Stimulated activated memory B cell treated with anti-CD40 and anti-IgM and Interleukin-4, amounts not matched to agents 10 μg/mL and 1 μg/mL and 100 μg/mL, for 72 hours (primary cell): ENCODE results near the gene SUMO3.
"Not testable (repeated sequence)": the region's sequence is repeated elsewhere in the genome, so short reads cannot be mapped to it uniquely, and the experiment has no call there.

Experiments used
- ATAC-seq: fragments of 150-1000 bp; cut with Tn5 transposase; 2 replicates; pipeline ENCODE4 v1.10.0; 2021
- H3K27ac Mint-ChIP-seq: one replicate; pipeline ENCODE4 v1.8.0; 2022; ENCODE audit warnings: mild to moderate bottlenecking, mixed read lengths
- H3K27me3 Mint-ChIP-seq: one replicate; pipeline ENCODE4 v1.8.0; 2022; ENCODE audit warnings: mixed read lengths
- H3K36me3 Mint-ChIP-seq: one replicate; pipeline ENCODE4 v1.8.0; 2022; ENCODE audit warnings: mixed read lengths
- H3K4me1 Mint-ChIP-seq: one replicate; pipeline ENCODE4 v1.8.0; 2022; ENCODE audit warnings: mixed read lengths
- H3K4me3 Mint-ChIP-seq: one replicate; pipeline ENCODE4 v1.8.0; 2022; ENCODE audit warnings: mild to moderate bottlenecking, moderate library complexity, mixed read lengths
- H3K9me3 Mint-ChIP-seq: one replicate; pipeline ENCODE4 v1.8.0; 2022; ENCODE audit warnings: mixed read lengths

Gene SUMO3

DNA sequence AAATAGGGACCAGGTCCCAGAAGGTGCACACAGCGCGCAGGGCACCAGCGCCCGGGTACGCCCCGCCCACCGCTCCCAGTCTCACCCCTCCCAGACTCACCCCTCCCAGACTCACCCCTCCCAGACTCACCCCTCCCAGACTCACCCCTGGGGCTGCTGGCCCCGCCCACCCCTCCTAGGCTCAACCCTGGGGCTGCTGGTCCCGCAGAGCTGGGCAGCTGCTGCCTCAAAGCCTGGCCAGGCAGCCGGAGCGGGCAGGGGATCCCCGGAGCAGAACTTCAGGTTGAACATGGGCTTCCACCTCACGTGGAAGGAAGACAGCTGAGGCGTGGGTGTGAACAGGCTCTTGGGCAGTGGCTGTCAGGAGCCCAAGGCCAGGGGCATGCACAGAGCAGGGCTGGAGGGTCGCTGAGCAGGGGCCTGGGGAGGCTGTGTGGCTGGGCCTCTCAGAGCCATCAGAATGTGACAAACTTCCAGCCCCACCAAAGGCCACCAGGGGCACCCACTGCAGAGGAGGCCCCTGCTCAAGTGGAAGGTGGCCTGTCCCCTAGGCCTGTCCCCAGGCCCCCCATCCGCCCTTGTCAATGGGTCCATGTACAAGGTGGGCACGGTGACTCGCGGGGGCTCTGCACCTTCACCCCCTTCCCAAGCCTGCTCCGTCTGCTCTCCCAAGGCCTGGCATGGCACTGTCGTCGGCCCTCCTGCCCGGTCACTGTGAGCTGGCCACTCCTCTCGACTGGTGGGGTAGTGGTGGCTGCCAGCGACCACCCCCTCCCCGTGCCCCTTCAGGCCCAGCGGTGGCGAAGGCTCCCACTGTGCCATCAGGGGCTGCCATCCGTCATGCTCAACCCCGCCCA lies 20.4 kb upstream of the SUMO3 start:
- Mint-ChIP-seq H3K4me1 (peaks cover 12% of the 10 kb centered on the region), H3K36me3 (no peaks in the 10 kb centered on the region), H3K9me3 (no peaks in the 10 kb centered on the region), H3K27me3 (peaks cover 61% of the 10 kb centered on the region), H3K27ac (no peak overlapping the region), H3K4me3 (no peak overlapping the region)
- ATAC-seq, result peak; percentile 28

DNA sequence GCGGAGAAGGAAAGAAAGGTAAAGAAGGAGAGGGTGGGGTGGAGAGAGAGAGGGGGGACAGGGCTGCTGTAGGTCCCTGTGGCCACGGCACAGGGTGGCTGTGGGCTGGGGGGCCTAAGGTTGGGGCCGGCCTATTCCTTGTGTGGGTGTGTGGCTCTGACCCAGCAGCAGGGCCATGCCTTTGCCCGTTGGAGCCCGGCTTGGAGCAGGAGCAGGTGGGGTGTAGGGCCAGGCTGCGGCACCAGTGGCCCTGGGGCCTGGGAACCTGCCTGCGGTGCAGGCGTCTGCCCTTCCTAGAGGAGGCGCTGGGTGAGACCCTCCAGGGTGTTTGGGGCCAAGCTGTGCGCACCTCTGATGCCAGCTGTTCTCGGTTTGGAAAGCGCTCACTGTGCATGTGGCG lies 19.7 kb upstream of the SUMO3 start:
- Mint-ChIP-seq H3K9me3 (no peaks in the 10 kb centered on the region), H3K36me3 (no peaks in the 10 kb centered on the region), H3K27me3 (peaks cover 54% of the 10 kb centered on the region), H3K4me1 (peaks cover 12% of the 10 kb centered on the region), H3K27ac (no peak overlapping the region), H3K4me3 (no peak overlapping the region)
- ATAC-seq, result peak; percentile 18

DNA sequence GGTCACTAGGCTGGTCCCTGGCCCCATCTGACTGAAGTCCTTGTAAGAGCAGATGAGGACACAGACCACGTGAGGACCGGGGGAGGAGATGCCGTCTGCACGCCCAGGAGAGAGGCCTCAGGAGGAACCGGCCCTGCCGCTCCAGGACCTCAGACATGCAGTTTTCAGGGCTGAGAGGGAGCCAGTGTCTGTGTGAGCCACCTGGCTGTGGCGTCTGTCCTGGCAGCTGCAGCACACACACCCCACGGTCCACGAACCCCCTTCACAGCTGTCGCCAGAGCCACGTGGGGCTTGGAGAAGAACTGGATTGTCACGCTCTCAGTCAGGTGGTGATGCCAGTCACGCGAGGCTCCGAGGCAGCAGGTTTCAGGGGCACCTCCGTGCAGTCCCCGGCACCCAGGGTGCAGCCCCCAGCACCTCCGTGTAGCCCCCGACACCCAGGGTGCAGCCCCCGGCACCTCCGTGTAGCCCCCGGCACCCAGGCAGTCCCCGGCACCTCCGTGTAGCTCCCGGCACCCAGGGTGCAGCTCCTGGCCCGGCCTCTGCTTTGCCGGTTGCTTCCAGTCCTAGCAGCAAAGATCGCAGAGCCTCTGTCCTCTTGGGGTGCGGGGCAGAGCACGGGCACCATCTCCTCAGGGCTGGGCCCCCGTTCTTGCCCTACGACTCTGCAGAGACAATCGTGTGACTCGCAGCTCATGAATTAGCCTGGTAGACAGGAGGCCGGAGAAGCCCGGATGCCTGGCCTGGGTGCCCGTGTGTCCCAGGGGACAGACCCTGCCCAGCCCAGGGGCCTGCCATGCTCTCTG lies 19.0 kb upstream of the SUMO3 start:
- H3K4me3 Mint-ChIP-seq, result no peak overlapping the region

DNA sequence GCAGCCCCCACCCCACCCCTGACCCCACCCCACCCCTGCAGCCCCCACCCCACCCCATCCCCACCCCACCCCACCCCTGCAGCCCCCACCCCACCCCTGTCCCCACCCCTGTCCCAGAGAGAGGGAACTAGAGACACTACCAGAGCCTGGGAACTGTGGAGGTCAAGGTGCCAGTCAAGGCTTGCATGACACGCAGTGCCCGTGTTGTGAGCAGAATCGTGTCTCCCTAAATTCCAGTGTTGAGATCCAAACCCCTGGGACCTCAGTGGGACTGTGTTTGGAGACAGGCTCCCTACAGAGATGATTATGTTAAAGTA lies 18.4 kb upstream of the SUMO3 start:
- Mint-ChIP-seq H3K27ac (no peak overlapping the region), H3K9me3 (no peaks in the 10 kb centered on the region), H3K4me1 (peaks cover 15% of the 10 kb centered on the region), H3K27me3 (peaks cover 42% of the 10 kb centered on the region), H3K36me3 (no peaks in the 10 kb centered on the region), H3K4me3 (no peak overlapping the region)
- ATAC-seq, result peak; percentile 16

More for the DNA sequence above, 19.0 kb upstream of the SUMO3 start:
- Mint-ChIP-seq H3K4me1 (peaks cover 12% of the 10 kb centered on the region), H3K27me3 (peaks cover 47% of the 10 kb centered on the region), H3K27ac (no peak overlapping the region), H3K36me3 (no peaks in the 10 kb centered on the region), H3K9me3 (no peaks in the 10 kb centered on the region)
- ATAC-seq, result peak; percentile 17

DNA sequence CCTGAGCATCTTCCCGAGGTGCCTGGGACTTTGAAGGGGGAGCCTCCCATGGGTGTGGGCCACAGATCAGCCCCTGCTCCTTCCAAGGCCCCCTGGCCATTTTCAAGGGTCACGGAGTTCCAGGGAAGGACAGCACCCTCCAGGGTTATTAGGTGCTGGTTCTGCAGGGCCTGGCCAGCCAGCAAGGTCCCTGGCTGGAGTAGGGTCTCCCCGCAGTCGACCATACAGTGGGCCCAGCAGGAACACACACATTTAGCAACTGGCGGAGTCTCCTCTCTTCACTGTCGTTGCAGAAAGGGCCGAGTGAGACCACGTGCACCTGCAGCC lies 17.7 kb upstream of the SUMO3 start:
- Mint-ChIP-seq H3K36me3 (no peaks in the 10 kb centered on the region), H3K9me3 (no peaks in the 10 kb centered on the region)
- ATAC-seq, result no peak

DNA sequence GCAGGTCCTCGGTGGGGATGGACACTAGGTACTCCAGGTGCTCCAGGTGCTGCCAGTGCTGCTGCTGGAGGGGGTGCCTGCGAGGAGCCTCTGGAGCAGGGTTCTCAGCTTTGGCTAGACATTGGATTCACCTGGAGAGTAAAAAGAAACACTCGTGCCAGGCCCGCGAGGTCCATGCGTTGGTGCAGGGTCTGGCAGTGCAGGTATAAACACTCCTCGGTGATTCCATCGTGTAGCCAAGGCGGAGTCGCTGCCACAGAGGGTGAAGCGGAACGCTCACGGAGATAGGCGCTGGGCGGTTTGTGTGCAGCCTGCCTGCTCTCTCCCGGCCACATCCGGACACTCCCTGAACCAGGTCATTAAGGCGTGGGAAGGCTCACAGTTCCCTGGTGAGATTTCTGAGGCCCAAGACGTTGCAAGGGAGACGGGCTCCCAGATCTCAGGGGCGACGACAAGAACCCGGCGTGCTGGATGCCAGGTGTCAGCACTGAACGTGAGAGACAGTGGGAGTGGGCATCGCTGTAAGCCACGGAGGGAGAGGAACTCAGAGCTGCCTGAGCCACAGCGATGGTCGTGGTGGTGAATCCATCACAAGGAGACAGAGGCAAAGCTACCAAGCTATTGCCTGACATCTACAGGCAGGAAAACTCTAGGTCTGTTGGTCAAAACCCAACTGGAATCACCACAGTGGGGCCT lies 17.2 kb upstream of the SUMO3 start:
- no peak for ATAC-seq
- H3K9me3 Mint-ChIP-seq, result no peaks in the 10 kb centered on the region
- H3K27me3 Mint-ChIP-seq, result peaks cover 30% of the 10 kb centered on the region
- H3K27ac Mint-ChIP-seq, result no peak overlapping the region
- no peaks in the 10 kb centered on the region for H3K36me3 Mint-ChIP-seq
- H3K4me3 Mint-ChIP-seq, result no peak overlapping the region
- peaks cover 26% of the 10 kb centered on the region for H3K4me1 Mint-ChIP-seq

More for the DNA sequence above, 17.7 kb upstream of the SUMO3 start:
- Mint-ChIP-seq H3K4me1 (peaks cover 22% of the 10 kb centered on the region), H3K4me3 (no peak overlapping the region), H3K27ac (no peak overlapping the region), H3K27me3 (peaks cover 35% of the 10 kb centered on the region)

DNA sequence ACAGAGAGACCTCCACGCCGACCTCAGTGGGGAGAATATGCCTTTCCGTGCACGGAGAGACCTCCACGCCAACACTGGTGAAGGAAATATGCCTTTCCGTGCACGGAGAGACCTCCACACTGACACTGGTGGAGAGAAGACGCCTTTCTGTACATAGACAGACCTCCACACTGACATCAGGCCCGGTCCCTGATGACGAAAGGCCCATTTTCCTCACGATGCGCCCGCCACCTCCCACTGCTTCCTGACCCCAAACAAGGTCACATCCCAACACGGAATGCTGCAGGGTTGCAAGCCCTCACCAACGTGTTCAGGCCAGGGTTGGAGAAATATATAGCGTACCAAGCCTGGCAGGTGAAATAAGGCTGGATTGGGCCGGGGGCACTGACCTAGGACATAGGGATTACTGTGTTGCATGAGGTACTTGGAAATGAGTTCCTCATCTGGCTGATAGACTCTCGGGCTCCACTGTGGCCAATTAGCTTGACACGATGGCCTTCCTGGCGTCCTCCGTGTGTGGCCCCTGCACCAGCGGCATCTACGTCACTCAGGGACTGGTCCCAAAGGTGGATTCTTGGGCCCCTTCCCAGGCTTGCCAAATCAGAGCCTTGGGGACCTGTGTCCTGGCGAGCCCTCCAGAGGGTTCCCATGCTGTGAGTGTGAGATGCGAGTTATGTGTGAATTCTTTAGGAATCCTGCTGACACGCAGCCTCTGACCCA lies 16.5 kb upstream of the SUMO3 start:
- peaks cover 23% of the 10 kb centered on the region for H3K27me3 Mint-ChIP-seq
- no peaks in the 10 kb centered on the region for H3K9me3 Mint-ChIP-seq
- H3K4me1 Mint-ChIP-seq, result peaks cover 33% of the 10 kb centered on the region
- no peak overlapping the region for H3K27ac Mint-ChIP-seq
- no peak for ATAC-seq
- H3K36me3 Mint-ChIP-seq, result no peaks in the 10 kb centered on the region
- no peak overlapping the region for H3K4me3 Mint-ChIP-seq

DNA sequence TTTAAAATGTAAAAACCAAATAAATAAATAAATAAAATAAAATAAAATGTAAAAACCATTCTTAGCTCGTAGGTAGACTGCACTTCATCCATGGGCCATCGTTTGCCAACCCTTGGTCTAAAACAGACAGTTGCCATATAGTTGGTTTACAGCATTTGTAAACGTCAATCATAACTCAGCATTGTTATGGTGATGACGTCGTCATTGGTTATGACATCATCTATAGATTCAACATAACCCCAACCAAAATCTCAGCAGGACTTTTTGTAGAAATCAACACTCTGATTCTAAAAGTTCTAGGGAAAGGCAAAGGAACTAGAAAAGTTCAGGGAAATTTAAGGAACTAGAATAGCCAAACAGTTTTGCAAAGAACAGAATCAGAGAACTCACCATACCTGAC lies 15.8 kb upstream of the SUMO3 start:
- ATAC-seq, result no peak
- Mint-ChIP-seq H3K27ac (no peak overlapping the region), H3K27me3 (peaks cover 15% of the 10 kb centered on the region), H3K4me1 (peaks cover 34% of the 10 kb centered on the region), H3K4me3 (no peak overlapping the region), H3K36me3 (no peaks in the 10 kb centered on the region), H3K9me3 (no peaks in the 10 kb centered on the region)

DNA sequence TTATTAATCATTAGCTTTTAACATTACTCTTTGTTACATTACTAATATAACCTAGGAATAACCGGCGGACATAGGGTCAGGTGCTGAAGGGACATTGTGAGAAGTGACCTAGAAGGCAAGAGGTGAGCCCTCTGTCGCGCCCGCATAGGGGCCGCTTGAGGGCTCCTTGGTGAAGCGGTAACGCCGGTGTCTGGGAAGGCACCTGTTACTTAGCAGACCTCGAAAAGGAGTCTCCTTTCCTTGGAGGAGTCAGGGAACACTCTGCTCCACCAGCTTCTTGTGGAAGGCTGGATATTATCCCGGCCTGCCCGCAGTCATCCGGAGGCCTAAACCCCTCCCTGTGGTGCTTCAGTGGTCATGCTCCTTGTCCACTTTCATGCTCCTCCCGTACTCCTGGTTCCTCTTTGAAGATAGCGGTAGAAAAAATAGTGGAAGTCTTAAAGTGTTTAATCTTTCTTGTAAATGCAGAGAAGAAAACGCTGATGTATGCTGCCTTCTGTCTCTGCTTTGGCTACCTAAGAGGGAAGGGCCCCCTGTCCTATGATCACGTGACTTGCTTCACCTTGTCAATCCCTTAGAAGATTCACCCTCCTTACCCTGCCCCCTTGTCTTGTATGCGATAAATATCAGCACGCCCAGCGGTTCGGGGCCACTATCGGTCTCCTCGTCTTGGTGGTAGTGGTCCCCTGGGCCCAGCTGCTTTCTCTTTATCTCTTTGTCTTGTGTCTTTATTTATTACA lies 14.8 kb upstream of the SUMO3 start:
- not testable (repeated sequence) for H3K27me3 Mint-ChIP-seq, ATAC-seq, H3K27ac Mint-ChIP-seq, H3K36me3 Mint-ChIP-seq, H3K9me3 Mint-ChIP-seq, H3K4me3 Mint-ChIP-seq
- H3K4me1 Mint-ChIP-seq, result peaks cover 29% of the 10 kb centered on the region

DNA sequence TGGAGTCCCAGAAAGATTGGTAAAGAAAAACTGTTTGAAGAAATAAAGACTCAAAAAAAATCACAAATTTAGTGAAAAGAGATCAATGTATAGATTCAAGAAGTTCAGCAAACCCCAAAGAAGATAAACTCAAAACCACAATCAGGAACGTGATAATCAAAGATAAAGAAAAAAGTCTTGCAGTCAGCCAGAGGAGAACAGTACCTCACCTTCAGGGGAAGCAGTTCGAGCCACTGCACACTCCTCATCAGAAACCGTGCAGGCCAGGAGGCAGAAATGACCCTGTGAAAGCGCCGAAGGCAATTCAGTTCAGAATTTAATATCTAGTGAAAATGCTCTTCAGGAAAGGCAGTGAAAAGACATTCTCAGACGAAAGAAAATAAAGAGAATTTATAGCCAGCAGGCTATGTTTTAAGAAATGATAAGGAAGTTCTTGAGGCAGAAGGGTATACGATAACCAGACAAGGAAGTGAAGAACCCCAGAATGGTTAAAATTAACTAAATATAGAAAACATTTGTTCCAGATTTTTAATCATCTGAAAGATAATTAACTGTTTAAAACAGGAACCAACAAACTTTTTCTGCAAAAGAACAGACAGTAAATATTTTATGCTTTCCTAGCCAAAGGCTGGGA lies 13.5 kb upstream of the SUMO3 start:
- no peak for ATAC-seq
- Mint-ChIP-seq H3K27me3 (no peaks in the 10 kb centered on the region), H3K36me3 (peaks cover 14% of the 10 kb centered on the region), H3K9me3 (peaks cover 13% of the 10 kb centered on the region), H3K4me1 (peaks cover 23% of the 10 kb centered on the region), H3K27ac (peak overlapping the region; percentile 69), H3K4me3 (peak overlapping the region; percentile 41)

DNA sequence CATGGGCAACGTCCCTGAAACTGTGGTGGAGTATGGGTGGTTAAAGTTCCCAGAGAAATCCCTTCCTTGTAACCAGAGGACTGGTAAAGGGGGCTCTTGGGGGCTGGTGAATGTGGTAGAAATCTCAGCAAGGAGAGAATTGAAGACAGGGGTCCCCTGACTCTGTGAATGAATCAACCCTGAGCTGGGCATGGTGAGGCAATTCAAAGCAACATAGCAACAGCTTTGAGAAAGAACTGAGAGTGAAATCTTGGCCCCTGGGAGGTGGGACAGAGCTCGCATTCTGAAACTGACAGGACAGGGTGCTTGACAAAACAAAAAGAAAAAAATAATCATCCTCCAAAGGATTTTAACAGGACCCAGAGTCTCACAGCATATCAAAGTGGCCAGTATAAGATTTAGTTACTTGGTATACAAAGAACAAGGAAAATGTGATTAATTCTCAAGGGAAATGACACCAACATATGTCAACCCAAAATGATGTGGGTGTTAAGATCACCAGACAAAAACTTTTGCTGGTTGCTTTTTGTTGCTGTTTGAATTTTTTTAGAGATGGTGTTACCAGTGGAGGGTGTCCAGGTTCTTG lies 11.7 kb upstream of the SUMO3 start:
- H3K36me3 Mint-ChIP-seq, result peaks cover 14% of the 10 kb centered on the region
- H3K27ac Mint-ChIP-seq, result peak overlapping the region; percentile 65
- peak; percentile 68 for ATAC-seq
- H3K9me3 Mint-ChIP-seq, result peaks cover 13% of the 10 kb centered on the region
- no peak overlapping the region for H3K4me3 Mint-ChIP-seq
- H3K4me1 Mint-ChIP-seq, result peaks cover 23% of the 10 kb centered on the region
- no peaks in the 10 kb centered on the region for H3K27me3 Mint-ChIP-seq

DNA sequence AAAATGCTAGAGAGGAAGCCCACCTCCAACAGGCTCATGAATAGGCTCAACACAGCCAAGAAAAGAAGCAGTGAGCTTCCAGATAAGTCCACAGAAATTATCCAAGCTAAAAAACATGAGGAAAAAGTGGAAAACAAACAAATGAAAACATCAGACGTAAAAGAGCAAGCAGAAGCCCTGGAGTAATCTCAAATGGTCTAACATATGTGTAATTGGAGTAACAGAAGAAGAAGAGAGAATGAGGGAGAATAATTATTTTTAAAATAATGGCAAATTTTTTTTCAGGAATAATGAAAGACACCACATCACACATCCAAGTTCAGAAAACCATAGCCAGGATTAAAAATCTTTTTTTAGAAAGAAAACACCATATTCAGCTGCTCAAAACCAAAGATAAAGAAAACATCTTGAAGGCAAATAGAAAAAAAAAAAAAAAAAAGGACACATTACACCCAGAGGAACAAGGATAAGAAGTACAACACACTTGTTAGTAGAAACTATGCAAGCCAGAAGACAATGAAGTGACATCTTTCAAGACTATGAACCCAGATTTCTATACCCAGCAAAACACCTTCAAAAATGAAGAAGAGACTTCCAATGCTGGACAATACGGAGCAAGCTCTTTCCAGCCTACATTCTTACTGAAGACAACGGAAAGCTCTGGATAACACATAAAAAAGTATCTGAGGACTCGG lies 10.6 kb upstream of the SUMO3 start:
- H3K4me1 Mint-ChIP-seq, result peaks cover 23% of the 10 kb centered on the region
- no peak overlapping the region for H3K27ac Mint-ChIP-seq
- H3K36me3 Mint-ChIP-seq, result peaks cover 14% of the 10 kb centered on the region
- no peak overlapping the region for H3K4me3 Mint-ChIP-seq
- no peak for ATAC-seq
- H3K9me3 Mint-ChIP-seq, result peaks cover 16% of the 10 kb centered on the region
- H3K27me3 Mint-ChIP-seq, result no peaks in the 10 kb centered on the region

DNA sequence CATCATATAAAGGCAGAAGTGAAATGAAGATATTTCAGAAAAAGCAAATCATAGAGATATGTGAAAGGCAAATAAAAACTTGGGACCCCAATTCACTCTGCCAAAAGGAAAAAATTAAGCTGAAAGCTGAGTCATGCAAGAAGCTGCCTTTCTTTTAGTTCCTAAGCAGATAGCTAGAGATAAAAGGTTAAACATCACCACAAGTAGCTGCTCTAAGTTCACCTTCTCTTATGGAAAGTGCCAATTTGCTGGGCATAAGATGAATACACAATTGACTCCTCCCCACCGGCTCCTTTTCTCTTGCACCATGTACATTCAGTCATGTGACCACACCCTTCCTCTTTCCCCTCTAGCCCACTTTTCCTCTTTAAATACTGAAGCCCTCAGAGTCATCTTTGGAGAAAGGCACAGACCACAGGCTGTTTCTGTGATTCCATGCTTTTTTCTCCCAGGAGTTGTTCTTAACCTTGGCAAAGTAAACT lies 5.4 kb upstream of the SUMO3 start:
- no peak overlapping the region for H3K4me3 Mint-ChIP-seq
- no peak overlapping the region for H3K27ac Mint-ChIP-seq
- peaks cover 11% of the 10 kb centered on the region for H3K36me3 Mint-ChIP-seq
- no peaks in the 10 kb centered on the region for H3K27me3 Mint-ChIP-seq
- H3K9me3 Mint-ChIP-seq, result peaks cover 16% of the 10 kb centered on the region
- no peaks in the 10 kb centered on the region for H3K4me1 Mint-ChIP-seq
- ATAC-seq, result no peak
